Tracheal epithelial cell (primary cell): Measurements from ENCODE around the gene SFTPA1. TPM values are rescaled to one million over a fixed set of nuclear protein-coding genes. Genes with fewer than 3 reads are reported as not detected.

Experiments
- total RNA-seq: library from RNA; depleted of rRNA; stranded (reverse); fragments of >200 nt; gene quantifications from 2 replicates; pipeline ENCODE4 v1.2.1, GENCODE V29; 2014

Gene SFTPA1
- not detected in 2 replicates for total RNA-seq

DNA sequence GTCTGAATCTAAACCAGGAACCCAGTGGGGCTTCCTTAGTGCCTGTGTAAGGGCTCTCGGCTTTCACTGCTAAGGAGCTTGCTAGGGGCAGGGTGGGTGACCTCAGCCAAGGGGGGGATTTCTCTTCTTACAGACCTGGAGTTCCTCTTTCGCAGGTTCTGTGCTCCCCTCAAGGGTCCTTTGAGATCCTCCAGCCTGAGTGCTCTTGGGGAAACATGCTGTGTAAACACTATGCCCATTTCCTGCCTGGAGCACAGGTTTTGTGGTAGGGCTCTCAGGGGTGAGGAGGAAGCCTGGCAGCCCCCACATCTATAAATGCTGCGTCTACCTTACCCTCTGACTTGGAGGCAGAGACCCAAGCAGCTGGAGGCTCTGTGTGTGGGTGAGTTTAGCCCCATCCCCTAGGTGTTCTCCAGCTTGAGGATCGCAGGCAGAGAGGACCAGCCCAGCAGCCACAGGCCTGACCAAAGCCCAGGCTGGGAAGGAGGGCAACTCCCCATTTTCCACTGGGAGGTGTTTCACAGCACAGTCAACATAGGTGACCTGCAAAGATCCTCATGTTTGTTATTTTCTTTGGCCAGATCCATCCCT lies at the start of gene SFTPA1:
Gene SFTPA1 (plus strand): TSS at position 339 of the 591 bp plus-strand sequence. CDS start 887 bp downstream, outside the sequence.

Other genes with a start within 250 kb of the SFTPA1 start
- gene ZCCHC24, start 165.3 kb upstream of the SFTPA1 start, total RNA-seq, result 0.96 and 1.5 TPM in 2 replicates
- 0.43 and 0.48 TPM in 2 replicates for gene EIF5AL1, start 98.4 kb upstream of the SFTPA1 start, total RNA-seq
- under 0.01 TPM in 1 of 2 replicates, not detected in the other for gene SFTPA2, start 50.5 kb upstream of the SFTPA1 start, total RNA-seq
- under 0.01 and 0.43 TPM in 2 replicates for gene NUTM2B, start 92.3 kb downstream of the SFTPA1 start, total RNA-seq
- gene NUTM2E, start 215.8 kb downstream of the SFTPA1 start, total RNA-seq, result 0.24 TPM in 1 of 2 replicates, not detected in the other